ENCODE measurements around the gene ARHGEF4.

ARHGEF4 gene

DNA sequence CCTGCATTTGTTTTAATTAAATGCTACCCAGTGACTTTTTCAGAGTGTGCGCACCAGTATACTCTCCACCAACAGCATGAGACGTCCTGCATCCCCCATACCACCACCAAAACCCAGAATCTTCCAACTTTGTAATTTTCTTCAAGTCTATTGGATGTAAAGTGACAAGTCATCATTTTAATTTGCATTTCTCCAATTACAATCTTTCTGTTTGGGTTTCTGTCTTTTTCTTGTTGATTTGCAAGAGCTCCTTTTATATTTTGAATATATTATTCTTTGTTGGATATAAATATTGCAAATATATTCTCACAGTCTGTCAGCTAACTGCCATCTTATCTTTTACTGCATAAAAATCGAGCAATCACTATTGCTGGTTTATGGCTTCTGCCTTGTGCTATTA is 160.0 kb downstream of the ARHGEF4 start:
- TF ChIP-seq, protein P1, sequence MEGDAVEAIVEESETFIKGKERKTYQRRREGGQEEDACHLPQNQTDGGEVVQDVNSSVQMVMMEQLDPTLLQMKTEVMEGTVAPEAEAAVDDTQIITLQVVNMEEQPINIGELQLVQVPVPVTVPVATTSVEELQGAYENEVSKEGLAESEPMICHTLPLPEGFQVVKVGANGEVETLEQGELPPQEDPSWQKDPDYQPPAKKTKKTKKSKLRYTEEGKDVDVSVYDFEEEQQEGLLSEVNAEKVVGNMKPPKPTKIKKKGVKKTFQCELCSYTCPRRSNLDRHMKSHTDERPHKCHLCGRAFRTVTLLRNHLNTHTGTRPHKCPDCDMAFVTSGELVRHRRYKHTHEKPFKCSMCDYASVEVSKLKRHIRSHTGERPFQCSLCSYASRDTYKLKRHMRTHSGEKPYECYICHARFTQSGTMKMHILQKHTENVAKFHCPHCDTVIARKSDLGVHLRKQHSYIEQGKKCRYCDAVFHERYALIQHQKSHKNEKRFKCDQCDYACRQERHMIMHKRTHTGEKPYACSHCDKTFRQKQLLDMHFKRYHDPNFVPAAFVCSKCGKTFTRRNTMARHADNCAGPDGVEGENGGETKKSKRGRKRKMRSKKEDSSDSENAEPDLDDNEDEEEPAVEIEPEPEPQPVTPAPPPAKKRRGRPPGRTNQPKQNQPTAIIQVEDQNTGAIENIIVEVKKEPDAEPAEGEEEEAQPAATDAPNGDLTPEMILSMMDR (conservative IDR thresholded peaks at IDR 0.05; ENCODE audit: control insufficient read depth, insufficient read depth, low read depth, low read length): no peak
- H3K4me3 ChIP-seq (ENCODE audit: control insufficient read depth, low read depth, low read length): no peak overlapping the region
- no peak for DNase-seq (ENCODE audit: low read depth)

GRCh38 chr2:130997198-130997597 is 160.5 kb downstream of the ARHGEF4 start:
- H3K4me3 ChIP-seq (ENCODE audit: control insufficient read depth, low read depth, low read length): no peak overlapping the region
- DNase-seq (ENCODE audit: low read depth): no peak
- TF ChIP-seq, protein P1 (conservative IDR thresholded peaks at IDR 0.05; ENCODE audit: control insufficient read depth, insufficient read depth, low read depth, low read length): no peak

GRCh38 chr2:130998561-130998960 is 161.8 kb downstream of the ARHGEF4 start:
- DNase-seq (ENCODE audit: low read depth): no peak
- TF ChIP-seq, protein P1 (conservative IDR thresholded peaks at IDR 0.05; ENCODE audit: control insufficient read depth, insufficient read depth, low read depth, low read length): no peak
- no peak overlapping the region for H3K4me3 ChIP-seq (ENCODE audit: control insufficient read depth, low read depth, low read length)

- TF ChIP-seq, protein P1 (conservative IDR thresholded peaks at IDR 0.05; ENCODE audit: control insufficient read depth, insufficient read depth, low read depth, low read length): no peak
- no peak overlapping the region for H3K4me3 ChIP-seq (ENCODE audit: control insufficient read depth, low read depth, low read length)
- no peak for DNase-seq (ENCODE audit: low read depth)
Measured at GRCh38 chr2:131004446-131005209, 167.9 kb downstream of the ARHGEF4 start.

- no peak overlapping the region for H3K4me3 ChIP-seq (ENCODE audit: control insufficient read depth, low read depth, low read length)
- DNase-seq (ENCODE audit: low read depth): no peak
- TF ChIP-seq, protein P1 (conservative IDR thresholded peaks at IDR 0.05; ENCODE audit: control insufficient read depth, insufficient read depth, low read depth, low read length): no peak
Measured at GRCh38 chr2:131005216-131005935, 168.7 kb downstream of the ARHGEF4 start.

DNA sequence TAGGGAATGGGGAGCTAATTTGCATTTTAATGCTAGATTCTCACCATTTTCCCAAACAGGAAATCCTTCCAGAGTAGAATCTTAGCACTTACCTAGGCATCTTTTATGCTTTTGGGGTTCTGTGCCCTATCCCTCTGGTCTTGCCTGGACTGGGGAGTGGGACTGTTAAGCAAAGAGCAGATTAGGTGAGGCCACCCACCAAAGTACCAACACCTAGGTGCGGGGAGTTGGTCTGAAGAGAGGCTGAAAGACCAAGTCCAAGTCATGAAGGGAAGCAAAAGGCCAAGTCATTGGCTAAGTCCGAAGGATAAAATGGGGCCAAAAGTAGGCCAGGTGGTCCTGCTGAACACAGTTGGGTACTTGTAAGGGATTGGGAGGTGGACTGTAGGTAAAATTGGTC is 169.8 kb downstream of the ARHGEF4 start:
- no peak for DNase-seq (ENCODE audit: low read depth)
- H3K4me3 ChIP-seq (ENCODE audit: control insufficient read depth, low read depth, low read length): no peak overlapping the region
- TF ChIP-seq, protein P1 (conservative IDR thresholded peaks at IDR 0.05; ENCODE audit: control insufficient read depth, insufficient read depth, low read depth, low read length): no peak

Measured in fibroblast of mammary gland (primary cell).